Keratinocyte (primary cell): ENCODE measurements around the gene NDUFS6. TPM values are rescaled to one million over a fixed set of nuclear protein-coding genes. Genes with fewer than 3 reads are reported as not detected.

Experiments used
- DNase-seq: peaks from one replicate; pipeline ENCODE4 v3.0.0-alpha.2; 2011; ENCODE audit warnings: low read depth, missing footprints, low spot score
- FAIRE-seq: peaks from 2 replicates; lab custom pipeline; 2011; peaks lifted over from hg19 to GRCh38; lab: Jason Lieb, UNC
- H2AFZ ChIP-seq: 2 replicates; pipeline ENCODE4 v1.6.0; 2012; ENCODE audit warnings: low read length, control low read depth, inconsistent platforms; ENCODE audit not compliant: control insufficient read depth
- H3K27ac ChIP-seq: 2 replicates; pipeline ENCODE4 v1.5.1; 2011; ENCODE audit warnings: low read length; ENCODE audit not compliant: control insufficient read depth, insufficient read depth
- H3K27me3 ChIP-seq: 3 replicates; pipeline ENCODE4 v1.6.0; 2011; ENCODE audit warnings: low read length; ENCODE audit not compliant: control insufficient read depth, insufficient read depth; ENCODE audit errors: extremely low read depth
- H3K36me3 ChIP-seq, 2 experiments: 2 replicates in 1 of 2; 3 replicates in 1 of 2; pipeline ENCODE4 v1.5.1; 2011; ENCODE audit warnings: low read length in 2 of 2, mild to moderate bottlenecking in 1 of 2; ENCODE audit not compliant: control insufficient read depth in 2 of 2, insufficient read depth in 2 of 2; ENCODE audit errors: extremely low read depth in 1 of 2
- H3K4me1 ChIP-seq: 3 replicates; pipeline ENCODE4 v1.5.1; 2011; ENCODE audit warnings: low read length; ENCODE audit not compliant: control insufficient read depth, insufficient read depth; ENCODE audit errors: extremely low read depth
- H3K4me2 ChIP-seq: 3 replicates; pipeline ENCODE4 v1.6.0; 2011; ENCODE audit warnings: low read depth, low read length; ENCODE audit not compliant: control insufficient read depth, insufficient read depth; ENCODE audit errors: extremely low read depth
- H3K4me3 ChIP-seq, 3 experiments: fragments of 200-600 bp in 1 of 3; sonication (generic) in 1 of 3; 2 replicates in 2 of 3; 3 replicates in 1 of 3; pipeline ENCODE4 v1.5.1; 2011 to 2016; ENCODE audit warnings: low read length in 3 of 3, mild to moderate bottlenecking in 3 of 3, control low read depth in 2 of 3, inconsistent platforms in 1 of 3, low read depth in 1 of 3, mixed read lengths in 1 of 3, mixed run types in 1 of 3, moderate library complexity in 1 of 3; ENCODE audit not compliant: control insufficient read depth in 2 of 3, insufficient read depth in 2 of 3; ENCODE audit errors: extremely low read depth in 1 of 3
- H3K79me2 ChIP-seq: 2 replicates; pipeline ENCODE4 v1.6.0; 2012; ENCODE audit warnings: low read length; ENCODE audit not compliant: control insufficient read depth, insufficient read depth
- H3K9ac ChIP-seq: 3 replicates; pipeline ENCODE4 v1.6.0; 2011; ENCODE audit warnings: low read length; ENCODE audit not compliant: control insufficient read depth, insufficient read depth; ENCODE audit errors: extremely low read depth
- H3K9me1 ChIP-seq: 3 replicates; pipeline ENCODE4 v1.6.0; 2011; ENCODE audit warnings: low read length; ENCODE audit not compliant: control insufficient read depth, insufficient read depth; ENCODE audit errors: extremely low read depth
- H3K9me3 ChIP-seq: 2 replicates; pipeline ENCODE4 v1.5.1; 2012; ENCODE audit warnings: low read depth, low read length; ENCODE audit not compliant: control insufficient read depth
- H4K20me1 ChIP-seq: 3 replicates; pipeline ENCODE4 v1.6.0; 2011; ENCODE audit warnings: low read length; ENCODE audit not compliant: control insufficient read depth, insufficient read depth; ENCODE audit errors: extremely low read depth
- CTCF ChIP-seq, 3 experiments: IDR thresholded peaks in 1 of 3; conservative IDR thresholded peaks in 1 of 3; optimal IDR thresholded peaks in 1 of 3; 2 replicates in 2 of 3; 3 replicates in 1 of 3; pipeline versions ENCODE3 to v1.5.1; 2011; ENCODE audit warnings: low read length in 3 of 3, mild to moderate bottlenecking in 3 of 3, moderate library complexity in 2 of 3, control low read depth in 1 of 3, inconsistent platforms in 1 of 3; ENCODE audit not compliant: insufficient read depth in 2 of 3; ENCODE audit errors: extremely low read depth in 1 of 3
- EZH2 ChIP-seq: IDR thresholded peaks from one replicate; pipeline ENCODE4 v1.6.1; 2012; ENCODE audit warnings: inconsistent platforms, mild to moderate bottlenecking, low read length, moderate library complexity
- dilution Hi-C: fragments of 300-500 bp; cut with MboI; formaldehyde crosslinking; loops from one replicate; pipeline ENCODE4 v1.7.0; 2020; ENCODE audit warnings: low sequenced_read_pairs; ENCODE audit not compliant: extremely low pct_ligation_motif_present
- polyA plus RNA-seq, 5 experiments: library from polyadenylated mRNA; depleted of rRNA in 3 of 5; stranded (reverse) in 3 of 5; stranded (forward) in 1 of 5; unstranded in 1 of 5; fragments of >200 nt; gene quantifications; 1 replicate in 1 of 5; 2 replicates in 3 of 5; 3 replicates in 1 of 5; pipeline versions ENCODE4 v1.2.1 to v1.2.3, GENCODE V29; 2011 to 2012; ENCODE audit warnings: missing spikeins in 2 of 5, low read depth in 1 of 5, low replicate concordance in 1 of 5

The NDUFS6 gene
- polyA plus RNA-seq, 1 donor (not counting 4 experiments of a cell fraction or from before 2014, with no cell fraction given) = 66.3 TPM

DNA sequence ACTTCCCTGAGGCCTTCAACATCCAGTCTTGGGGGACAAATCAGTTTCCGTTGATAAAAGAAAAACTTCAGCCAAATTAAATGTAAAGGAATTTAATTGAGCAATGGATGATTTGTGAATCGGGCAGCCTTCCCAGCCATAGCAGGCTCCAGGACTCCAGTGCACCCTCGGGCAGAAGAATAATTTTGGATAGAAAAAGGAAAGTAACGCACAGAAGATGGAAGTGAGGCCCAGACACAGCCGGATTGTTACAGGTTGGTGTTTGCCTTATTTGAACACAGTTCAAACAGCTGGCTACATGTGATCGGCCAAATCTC lies 20.6 kb upstream of the NDUFS6 start:
- no peak for FAIRE-seq
- dilution Hi-C loops = no loop called here
- H3K27me3 ChIP-seq = no peaks in the 10 kb centered on the region

GRCh38 chr5:1781107-1781506 lies 20.1 kb upstream of the NDUFS6 start:
- Histone ChIP-seq H3K36me3 (no peaks in the 10 kb centered on the region), H3K79me2 (no peaks in the 10 kb centered on the region), H3K27ac (no peak overlapping the region), H3K4me3 (no peak overlapping the region), H4K20me1 (no peaks in the 10 kb centered on the region), H3K27me3 (no peaks in the 10 kb centered on the region), H3K9me1 (no peaks in the 10 kb centered on the region), H3K9me3 (no peaks in the 10 kb centered on the region), H3K4me1 (no peaks in the 10 kb centered on the region), H3K4me2 (no peak overlapping the region), H3K9ac (no peak overlapping the region), H2AFZ (no peak overlapping the region)
- dilution Hi-C loops = no loop called here
- DNase-seq (no peak), FAIRE-seq (no peak)
- TF ChIP-seq CTCF (optimal IDR thresholded peaks at IDR 0.05 in 1 of 3, IDR thresholded peaks at IDR 0.05 in 1 of 3, conservative IDR thresholded peaks at IDR 0.05 in 1 of 3; ENCODE audit: extremely low read depth in 1 of 3, insufficient read depth in 2 of 3, low read length in 3 of 3) = no peak
- no peak for TF ChIP-seq EZH2

More for the DNA sequence above, 20.6 kb upstream of the NDUFS6 start:
- Histone ChIP-seq H3K4me3 (no peak overlapping the region), H4K20me1 (no peaks in the 10 kb centered on the region), H3K4me2 (no peak overlapping the region), H3K4me1 (no peaks in the 10 kb centered on the region), H3K79me2 (no peaks in the 10 kb centered on the region), H2AFZ (no peak overlapping the region), H3K9me1 (no peaks in the 10 kb centered on the region), H3K9ac (no peak overlapping the region), H3K36me3 (no peaks in the 10 kb centered on the region), H3K9me3 (no peaks in the 10 kb centered on the region), H3K27ac (no peak overlapping the region)
- no peak for DNase-seq
- no peak for TF ChIP-seq EZH2
- no peak for TF ChIP-seq CTCF (optimal IDR thresholded peaks at IDR 0.05 in 1 of 3, IDR thresholded peaks at IDR 0.05 in 1 of 3, conservative IDR thresholded peaks at IDR 0.05 in 1 of 3; ENCODE audit: extremely low read depth in 1 of 3, insufficient read depth in 2 of 3, low read length in 3 of 3)
